ENCODE measurements around the gene JUN.

JUN gene

GRCh38 chr1:58778385-58779000 is 5.4 kb downstream of the JUN start:
- DNase-seq (ENCODE audit: low read depth) = no peak
- H3K4me3 ChIP-seq (ENCODE audit: low read length) = no peak overlapping the region
- TF ChIP-seq CTCF (conservative IDR thresholded peaks at IDR 0.05; ENCODE audit: low read length) = no peak

GRCh38 chr1:58774027-58774426 is 9.8 kb downstream of the JUN start:
- DNase-seq (ENCODE audit: low read depth) = no peak
- H3K4me3 ChIP-seq (ENCODE audit: low read length) = no peak overlapping the region
- no peak for TF ChIP-seq CTCF (conservative IDR thresholded peaks at IDR 0.05; ENCODE audit: low read length)

GRCh38 chr1:58773406-58773840 is 10.4 kb downstream of the JUN start:
- TF ChIP-seq CTCF (conservative IDR thresholded peaks at IDR 0.05; ENCODE audit: low read length) = no peak
- no peak overlapping the region for H3K4me3 ChIP-seq (ENCODE audit: low read length)
- peak; percentile 31 for DNase-seq (ENCODE audit: low read depth)

GRCh38 chr1:58769809-58770320 is 14.0 kb downstream of the JUN start:
- no peak overlapping the region for H3K4me3 ChIP-seq (ENCODE audit: low read length)
- TF ChIP-seq CTCF (conservative IDR thresholded peaks at IDR 0.05; ENCODE audit: low read length) = no peak
- DNase-seq (ENCODE audit: low read depth) = peak; percentile 63

- peak; percentile 60 for DNase-seq (ENCODE audit: low read depth)
- TF ChIP-seq CTCF (conservative IDR thresholded peaks at IDR 0.05; ENCODE audit: low read length) = peak; percentile 79
- H3K4me3 ChIP-seq (ENCODE audit: low read length) = no peak overlapping the region
Observed at GRCh38 chr1:58768971-58769808, 14.7 kb downstream of the JUN start.

GRCh38 chr1:58768191-58768731 is 15.6 kb downstream of the JUN start:
- peak; percentile 36 for DNase-seq (ENCODE audit: low read depth)
- no peak overlapping the region for H3K4me3 ChIP-seq (ENCODE audit: low read length)
- TF ChIP-seq CTCF (conservative IDR thresholded peaks at IDR 0.05; ENCODE audit: low read length) = no peak
